Fibroblast of pulmonary artery (primary cell): ENCODE measurements around the gene SMG6.

Source experiments
- DNase-seq: peaks from one replicate; pipeline ENCODE4 v3.0.0-alpha.2; 2010; ENCODE audit warnings: low read depth
- H3K4me3 ChIP-seq: replicated peaks from 2 replicates; pipeline ENCODE4 v1.5.1; 2011; ENCODE audit warnings: low read depth, mild to moderate bottlenecking, control low read depth, low read length, moderate library complexity
- CTCF ChIP-seq: IDR thresholded peaks from 2 replicates; pipeline ENCODE4 v1.5.1; 2011; ENCODE audit warnings: mild to moderate bottlenecking, control low read depth, low read length, inconsistent platforms; ENCODE audit errors: missing control alignments

Gene SMG6

DNA sequence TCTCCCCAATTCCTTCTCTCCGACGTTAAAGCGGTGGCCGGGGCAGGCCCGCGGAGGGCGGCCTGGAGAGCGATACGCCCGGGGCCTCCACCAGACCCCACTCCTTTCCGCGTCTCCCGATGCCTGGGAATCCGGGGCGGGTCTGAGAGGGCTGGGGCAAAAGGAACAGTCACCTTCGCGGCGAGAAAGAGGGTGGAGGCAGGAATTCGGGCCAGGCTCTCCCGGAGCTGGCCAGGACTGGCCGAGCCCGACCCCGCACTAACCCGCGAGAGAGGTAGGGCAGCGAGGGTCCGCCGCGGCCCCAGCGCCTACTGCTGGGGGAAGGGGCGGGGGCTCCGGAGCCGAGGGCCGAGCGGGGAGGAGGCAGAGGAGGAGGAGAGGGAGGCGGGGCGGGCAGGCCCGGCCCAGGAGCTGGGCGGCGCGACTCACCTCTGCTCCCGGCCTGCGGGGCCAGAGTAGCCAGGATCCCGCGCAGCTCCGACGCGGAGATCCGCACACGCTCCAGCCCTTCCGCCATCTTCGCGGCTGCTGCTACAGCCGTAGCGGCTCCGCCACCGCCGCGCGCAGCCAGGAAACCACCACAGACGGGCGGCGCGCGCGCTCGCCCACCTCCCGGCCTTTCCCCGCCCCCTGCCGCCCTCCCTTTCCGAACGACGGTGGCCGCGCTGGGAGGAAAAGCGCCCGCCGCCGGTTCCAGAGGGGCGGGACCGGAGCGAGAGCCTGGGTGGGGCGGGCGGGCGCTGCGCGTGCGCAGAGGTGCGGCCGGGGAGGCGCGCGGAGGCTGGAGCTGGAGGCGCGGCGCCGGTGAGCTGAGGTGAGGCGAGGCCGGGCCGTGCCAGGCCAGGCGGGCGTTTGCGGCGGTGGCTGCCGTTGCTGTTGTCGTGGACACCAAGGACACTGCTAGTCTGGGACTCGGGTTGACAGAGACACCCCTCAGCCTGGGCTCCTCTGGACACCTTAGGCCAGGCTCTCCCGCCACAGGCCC lies at the start of gene SMG6, which contains the start of gene SRR:
TSS of gene SMG6 (minus strand) at position 582 of the 985 bp plus-strand sequence. CDS start at position 517, 65 bp downstream.
TSS of gene SRR (plus strand) at position 747 of the 985 bp plus-strand sequence. CDS start 11,611 bp downstream, outside the sequence.
- H3K4me3 ChIP-seq = peak within 1 kb of the TSS; percentile 93
- DNase-seq = peak; percentile 86
- TF ChIP-seq CTCF = no peak

GRCh38 chr17:2351269-2351668 lies 47.7 kb upstream of the SMG6 start:
- no peak for DNase-seq
- H3K4me3 ChIP-seq = no peak overlapping the region
- TF ChIP-seq CTCF = no peak

- no peak for TF ChIP-seq CTCF
- DNase-seq = peak; percentile 66
- no peak overlapping the region for H3K4me3 ChIP-seq
Measured at GRCh38 chr17:2347805-2348685, 44.5 kb upstream of the SMG6 start.

DNA sequence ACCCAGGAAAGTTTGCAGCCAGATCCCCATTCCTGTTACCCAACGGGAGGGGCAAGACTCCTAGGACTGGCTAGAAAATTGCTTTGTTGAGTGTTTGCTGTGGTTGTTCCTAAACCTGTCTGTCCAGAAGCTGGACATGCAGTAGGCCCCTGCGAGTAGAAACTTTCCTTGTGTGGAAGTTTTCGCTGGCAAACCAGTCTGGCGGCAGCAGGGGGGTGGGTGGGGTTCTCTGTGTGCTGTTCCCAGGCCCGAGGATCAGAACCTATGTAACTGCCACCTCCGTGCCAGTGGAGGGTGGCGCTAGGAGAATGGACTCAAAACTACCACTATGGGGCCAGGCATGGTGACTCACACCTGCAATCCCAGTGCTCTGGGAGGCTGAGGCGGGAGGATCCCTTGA lies 42.9 kb upstream of the SMG6 start:
- no peak overlapping the region for H3K4me3 ChIP-seq
- no peak for TF ChIP-seq CTCF
- DNase-seq = no peak

DNA sequence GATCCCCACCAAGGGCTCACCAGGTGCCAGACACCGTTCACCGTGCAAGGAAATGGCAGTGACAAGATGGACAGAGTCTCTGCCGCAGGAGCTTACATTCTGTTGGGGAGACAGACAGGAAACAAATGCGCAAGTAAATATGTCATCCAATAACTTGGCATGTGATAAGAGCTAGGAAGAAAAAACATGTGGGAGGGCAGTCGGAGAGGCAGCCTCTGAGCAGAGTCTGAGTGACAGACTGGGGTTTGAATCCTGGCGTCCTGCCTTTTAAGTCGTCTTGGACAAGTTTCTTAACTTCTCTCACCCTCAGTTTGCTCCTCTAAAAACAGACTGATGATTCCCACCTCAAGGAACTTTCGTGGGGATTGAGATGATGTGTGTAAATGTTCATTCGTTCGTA lies 40.9 kb upstream of the SMG6 start:
- no peak overlapping the region for H3K4me3 ChIP-seq
- no peak for TF ChIP-seq CTCF
- peak; percentile 84 for DNase-seq

DNA sequence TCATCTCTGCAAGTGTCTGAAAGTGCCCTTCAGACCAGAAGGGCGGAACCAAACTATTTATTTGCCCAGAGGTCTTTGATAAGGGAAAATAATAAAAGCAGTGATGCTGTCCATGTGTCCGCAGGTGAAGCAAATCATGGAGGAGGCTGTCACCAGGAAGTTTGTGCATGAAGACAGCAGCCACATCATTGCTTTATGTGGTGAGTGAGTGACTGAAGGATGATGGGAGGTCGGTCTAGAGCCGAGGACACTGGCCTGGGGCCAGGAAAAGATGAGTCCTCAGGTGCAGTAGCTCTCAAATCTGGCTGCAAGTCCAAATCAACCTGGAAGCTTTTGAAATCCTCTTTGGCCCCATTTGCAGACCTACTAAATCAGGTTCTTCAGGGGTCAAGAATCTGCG lies 39.8 kb upstream of the SMG6 start:
- no peak for DNase-seq
- no peak for TF ChIP-seq CTCF
- no peak overlapping the region for H3K4me3 ChIP-seq
